Mesothelial cell of epicardium (in vitro differentiated cells): ENCODE results near the gene RBMS2. TPM values are rescaled to one million over a fixed set of nuclear protein-coding genes. Genes with fewer than 3 reads are reported as not detected.

Experiments used
- DNase-seq, 2 experiments: peaks; one replicate each; pipeline ENCODE4 v3.0.0; 2021; ENCODE audit warnings: low spot score in 2 of 2; ENCODE audit not compliant: unreplicated experiment in 2 of 2
- H3K27ac Mint-ChIP-seq: 2 replicates; pipeline ENCODE4 v1.8.0; 2021; ENCODE audit warnings: mixed read lengths
- H3K27me3 Mint-ChIP-seq: 2 replicates; pipeline ENCODE4 v1.8.0; 2021; ENCODE audit warnings: low read depth, mixed read lengths
- H3K36me3 Mint-ChIP-seq: 2 replicates; pipeline ENCODE4 v1.8.0; 2021; ENCODE audit warnings: mixed read lengths
- H3K4me1 Mint-ChIP-seq: 2 replicates; pipeline ENCODE4 v1.8.0; 2021; ENCODE audit warnings: mixed read lengths
- H3K4me3 Mint-ChIP-seq: 2 replicates; pipeline ENCODE4 v1.8.0; 2021; ENCODE audit warnings: mild to moderate bottlenecking, moderate library complexity, mixed read lengths
- H3K9me3 Mint-ChIP-seq: 2 replicates; pipeline ENCODE4 v1.8.0; 2021; ENCODE audit warnings: mixed read lengths
- total RNA-seq: library from RNA; stranded (reverse); gene quantifications from 3 replicates; pipeline ENCODE4 v1.2.1, GENCODE V29; 2021
- TF ChIP-seq, protein P1 (sequence below): fragments of 200-600 bp; sonication (generic); IDR thresholded peaks from one replicate; pipeline ENCODE4 v1.5.0; 2021; ENCODE audit warnings: antibody characterized with exemption; ENCODE audit not compliant: unreplicated experiment

The RBMS2 gene
- total RNA-seq, 1 donor from 2014 or later, result 78.0 TPM

DNA sequence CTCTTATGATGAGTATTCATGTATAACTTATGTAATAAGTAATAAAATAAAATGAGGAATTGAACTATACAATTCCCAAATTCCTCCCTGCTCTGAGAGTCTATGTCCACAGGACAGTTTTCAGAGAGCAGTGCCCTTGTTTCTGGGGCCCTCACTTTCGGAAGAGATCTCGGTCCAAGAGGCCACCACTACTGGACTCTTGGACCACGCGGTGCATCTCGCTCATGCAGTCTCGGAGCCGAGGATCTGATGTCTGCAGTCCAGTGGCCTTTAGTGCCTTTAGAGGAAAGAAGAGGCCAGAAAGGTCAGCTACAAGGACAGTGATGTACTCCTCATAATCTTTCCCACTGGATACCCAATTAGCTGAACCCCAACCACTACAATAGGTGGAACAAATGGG is 42.0 kb upstream of the RBMS2 start:
- H3K4me3 Mint-ChIP-seq, result no peak overlapping the region
- TF ChIP-seq, protein P1, sequence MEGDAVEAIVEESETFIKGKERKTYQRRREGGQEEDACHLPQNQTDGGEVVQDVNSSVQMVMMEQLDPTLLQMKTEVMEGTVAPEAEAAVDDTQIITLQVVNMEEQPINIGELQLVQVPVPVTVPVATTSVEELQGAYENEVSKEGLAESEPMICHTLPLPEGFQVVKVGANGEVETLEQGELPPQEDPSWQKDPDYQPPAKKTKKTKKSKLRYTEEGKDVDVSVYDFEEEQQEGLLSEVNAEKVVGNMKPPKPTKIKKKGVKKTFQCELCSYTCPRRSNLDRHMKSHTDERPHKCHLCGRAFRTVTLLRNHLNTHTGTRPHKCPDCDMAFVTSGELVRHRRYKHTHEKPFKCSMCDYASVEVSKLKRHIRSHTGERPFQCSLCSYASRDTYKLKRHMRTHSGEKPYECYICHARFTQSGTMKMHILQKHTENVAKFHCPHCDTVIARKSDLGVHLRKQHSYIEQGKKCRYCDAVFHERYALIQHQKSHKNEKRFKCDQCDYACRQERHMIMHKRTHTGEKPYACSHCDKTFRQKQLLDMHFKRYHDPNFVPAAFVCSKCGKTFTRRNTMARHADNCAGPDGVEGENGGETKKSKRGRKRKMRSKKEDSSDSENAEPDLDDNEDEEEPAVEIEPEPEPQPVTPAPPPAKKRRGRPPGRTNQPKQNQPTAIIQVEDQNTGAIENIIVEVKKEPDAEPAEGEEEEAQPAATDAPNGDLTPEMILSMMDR, result no peak

DNA sequence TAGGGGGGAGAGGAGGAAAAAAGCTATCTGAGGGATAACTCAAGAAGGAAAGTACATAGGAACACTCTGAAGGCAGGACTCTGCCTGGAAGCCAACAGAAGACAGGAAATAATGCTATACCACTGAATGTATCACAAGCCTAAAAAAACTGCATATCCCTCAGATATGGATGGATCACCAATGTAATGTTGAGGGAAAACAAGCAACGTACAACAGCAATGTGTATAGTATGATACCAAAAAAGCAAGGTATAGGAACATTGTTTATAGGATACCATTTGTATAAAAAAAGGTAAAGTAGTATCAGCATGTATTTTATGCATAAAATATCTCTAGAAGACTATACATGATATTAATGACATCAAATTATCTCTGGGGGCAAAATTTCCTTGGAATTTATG is 37.1 kb upstream of the RBMS2 start:
- TF ChIP-seq, protein P1, result no peak
- no peak for DNase-seq
- Mint-ChIP-seq H3K9me3 (peaks cover 4% of the 10 kb centered on the region), H3K27ac (no peak overlapping the region), H3K27me3 (peaks cover 40% of the 10 kb centered on the region), H3K36me3 (peaks cover 2% of the 10 kb centered on the region), H3K4me1 (peaks cover 11% of the 10 kb centered on the region), H3K4me3 (no peak overlapping the region)

More for the DNA sequence above, 42.0 kb upstream of the RBMS2 start:
- no peak for DNase-seq
- H3K4me1 Mint-ChIP-seq, result no peaks in the 10 kb centered on the region
- H3K27ac Mint-ChIP-seq, result no peak overlapping the region
- H3K9me3 Mint-ChIP-seq, result no peaks in the 10 kb centered on the region
- no peaks in the 10 kb centered on the region for H3K36me3 Mint-ChIP-seq
- H3K27me3 Mint-ChIP-seq, result peaks cover 5% of the 10 kb centered on the region

- H3K9me3 Mint-ChIP-seq, result peaks cover 4% of the 10 kb centered on the region
- H3K36me3 Mint-ChIP-seq, result peaks cover 2% of the 10 kb centered on the region
- peak overlapping the region; percentile 68 for H3K4me3 Mint-ChIP-seq
- H3K27ac Mint-ChIP-seq, result no peak overlapping the region
- peaks cover 61% of the 10 kb centered on the region for H3K27me3 Mint-ChIP-seq
- DNase-seq, result no peak
- peaks cover 11% of the 10 kb centered on the region for H3K4me1 Mint-ChIP-seq
- TF ChIP-seq, protein P1, result no peak
Measured at GRCh38 chr12:56486694-56487093, 34.9 kb upstream of the RBMS2 start.

GRCh38 chr12:56487448-56488040 is 34.1 kb upstream of the RBMS2 start:
- Mint-ChIP-seq H3K27me3 (peaks cover 64% of the 10 kb centered on the region), H3K27ac (no peak overlapping the region)

GRCh38 chr12:56488041-56488955 is 33.3 kb upstream of the RBMS2 start, which contains the start of gene GLS2:
Gene GLS2, minus strand, starts transcription at chr12:56488161. Its CDS starts 43 bp downstream, at chr12:56488118.
- Mint-ChIP-seq H3K27me3 (peaks cover 67% of the 10 kb centered on the region), H3K9me3 (peaks cover 4% of the 10 kb centered on the region), H3K4me3 (peak within 1 kb of the TSS; percentile 68), H3K4me1 (peaks cover 11% of the 10 kb centered on the region), H3K36me3 (peaks cover 2% of the 10 kb centered on the region), H3K27ac (peak within 1 kb of the TSS; percentile 1)
- DNase-seq, result peak; percentile 50 to 77
- TF ChIP-seq, protein P1, result no peak

More at GRCh38 chr12:56487448-56488040, 34.1 kb upstream of the RBMS2 start:
- Mint-ChIP-seq H3K4me3 (peak overlapping the region; percentile 68), H3K36me3 (peaks cover 2% of the 10 kb centered on the region), H3K9me3 (peaks cover 4% of the 10 kb centered on the region), H3K4me1 (peaks cover 11% of the 10 kb centered on the region)
- TF ChIP-seq, protein P1, result no peak
- peak in 1 of 2 experiments; percentile 59 for DNase-seq
